GM18519 (cell line): Measurements from ENCODE around the gene FOXO6.

ENCODE experiments used
- ATAC-seq: cut with Tn5 transposase; IDR thresholded peaks from one replicate; pipeline ENCODE4 v1.9.1; 2021; ENCODE audit warnings: mild to moderate bottlenecking, moderate library complexity; ENCODE audit not compliant: unreplicated experiment, low FRiP score

FOXO6 gene

GRCh38 chr1:41360786-41361494 lies at the start of gene FOXO6:
TSS of gene FOXO6 (plus strand) at chr1:41361434.
- ATAC-seq: peak; percentile 88

DNA sequence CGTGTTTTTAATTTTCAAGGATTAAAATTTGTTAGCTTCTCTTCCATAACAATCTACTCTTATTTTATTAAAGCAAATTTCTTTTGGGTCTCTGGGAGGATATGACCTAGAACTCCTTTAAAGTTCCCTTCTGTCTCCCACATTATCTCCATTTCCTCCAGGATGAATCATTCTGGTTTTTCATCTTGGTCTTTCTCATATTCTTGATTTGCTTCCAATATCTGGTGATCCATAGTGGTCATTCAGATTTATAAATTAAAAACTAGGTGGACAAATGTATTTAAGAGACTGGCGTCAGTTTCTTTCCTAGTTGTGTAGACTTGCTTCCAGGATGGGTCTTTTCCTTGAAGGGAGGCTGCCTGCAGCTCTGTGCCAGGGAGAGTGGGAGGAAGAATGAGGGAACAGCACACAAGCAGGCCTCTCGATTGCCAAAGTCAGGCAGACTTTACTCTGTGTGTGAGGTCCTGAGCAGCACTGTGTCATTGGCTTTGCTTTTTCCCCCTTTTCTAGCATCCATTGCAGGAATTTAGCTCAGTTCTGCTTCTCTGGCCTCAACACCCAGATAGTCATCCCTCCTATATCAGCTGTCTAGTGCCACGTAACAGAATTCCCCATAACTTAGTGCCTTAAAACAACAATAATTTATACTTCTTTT lies 48.1 kb upstream of the FOXO6 start:
- ATAC-seq: no peak

- no peak for ATAC-seq
These were observed 47.5 kb upstream of the FOXO6 start for GRCh38 chr1:41313661-41314131.

GRCh38 chr1:41314376-41315145 lies 46.7 kb upstream of the FOXO6 start:
- no peak for ATAC-seq

- ATAC-seq: no peak
These were observed 46.0 kb upstream of the FOXO6 start for GRCh38 chr1:41315146-41315822.

DNA sequence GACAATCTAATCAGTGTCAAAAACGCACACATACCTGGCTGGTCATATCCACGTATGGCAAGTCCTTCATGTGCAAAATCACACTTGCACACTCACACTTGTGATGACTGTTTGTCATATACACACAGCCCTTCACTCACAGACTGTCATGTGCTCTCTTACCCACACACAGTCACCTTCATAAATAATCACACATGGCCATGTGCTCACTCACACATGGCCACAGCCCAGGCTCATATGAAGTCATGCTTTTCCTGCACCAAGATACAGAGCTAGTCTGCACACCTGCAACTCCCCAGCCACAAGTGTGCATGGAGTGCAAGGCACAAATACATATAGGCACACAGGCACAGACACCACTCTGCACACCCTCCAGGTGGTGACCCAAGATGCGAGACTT lies 45.4 kb upstream of the FOXO6 start:
- ATAC-seq: no peak

GRCh38 chr1:41317361-41317760 lies 43.9 kb upstream of the FOXO6 start:
- ATAC-seq: no peak

DNA sequence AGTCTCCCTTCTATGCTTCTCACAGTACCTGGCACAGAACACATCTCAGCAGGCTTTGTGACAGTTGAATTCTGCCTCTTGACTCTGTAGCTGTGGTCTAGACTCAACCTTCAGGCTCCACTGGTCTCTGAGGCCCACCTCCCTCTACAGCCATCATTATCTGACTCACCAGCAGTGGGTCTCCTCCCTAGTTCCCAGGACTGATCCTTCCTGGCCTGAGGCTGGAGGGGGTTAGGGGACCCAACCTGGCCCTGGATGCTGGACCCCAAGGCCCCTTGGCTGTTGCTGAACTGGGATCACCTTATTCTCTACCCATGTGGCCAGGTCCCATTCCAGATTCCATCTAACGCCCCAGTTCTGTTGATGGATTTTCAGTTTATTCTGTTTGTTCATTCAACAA lies 43.1 kb upstream of the FOXO6 start:
- no peak for ATAC-seq

GRCh38 chr1:41319106-41319755 lies 42.0 kb upstream of the FOXO6 start:
- no peak for ATAC-seq

DNA sequence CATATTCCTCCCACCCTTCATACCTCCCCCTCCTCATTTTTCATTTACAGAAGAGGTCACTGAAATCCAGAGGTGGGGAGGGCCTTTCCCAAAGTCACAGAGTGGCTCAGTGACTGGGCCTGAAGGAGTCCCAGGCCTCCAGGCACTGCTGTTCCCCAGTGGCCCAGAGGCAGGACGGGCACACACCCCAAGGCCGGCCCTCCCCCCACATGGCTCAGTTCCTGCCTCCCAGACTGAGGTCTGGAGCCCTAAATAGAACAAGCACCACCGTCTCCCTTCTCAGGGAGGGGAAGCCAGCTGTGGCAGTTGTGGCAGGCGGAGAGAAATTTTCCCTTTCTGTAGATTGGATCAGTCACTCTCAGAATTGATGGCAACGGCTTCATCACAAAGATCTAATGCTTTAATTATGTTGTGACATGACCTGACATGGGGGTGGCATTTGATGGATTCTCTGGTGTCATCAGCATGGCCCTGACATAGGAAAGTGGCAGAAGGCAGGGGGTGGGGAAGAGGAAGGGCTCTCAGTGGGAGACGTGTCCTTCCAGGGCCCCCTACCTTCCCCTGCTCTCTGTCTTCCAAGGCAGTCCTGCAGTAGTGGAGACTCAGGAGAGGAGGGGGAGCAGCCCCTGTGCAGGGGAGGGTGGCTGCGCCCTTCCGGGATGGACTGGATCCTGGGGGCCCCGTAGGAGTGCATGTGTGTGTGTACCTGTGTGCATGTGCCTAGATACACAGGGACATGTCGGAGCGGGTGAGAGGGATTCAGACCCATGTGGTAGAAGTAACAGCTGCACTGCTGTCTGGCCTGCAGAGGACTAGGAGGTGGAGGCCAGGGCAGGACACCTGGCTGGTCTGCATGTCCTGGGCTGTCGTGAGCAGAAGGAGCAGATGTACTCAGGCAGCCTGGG lies 41.2 kb upstream of the FOXO6 start:
- no peak for ATAC-seq

DNA sequence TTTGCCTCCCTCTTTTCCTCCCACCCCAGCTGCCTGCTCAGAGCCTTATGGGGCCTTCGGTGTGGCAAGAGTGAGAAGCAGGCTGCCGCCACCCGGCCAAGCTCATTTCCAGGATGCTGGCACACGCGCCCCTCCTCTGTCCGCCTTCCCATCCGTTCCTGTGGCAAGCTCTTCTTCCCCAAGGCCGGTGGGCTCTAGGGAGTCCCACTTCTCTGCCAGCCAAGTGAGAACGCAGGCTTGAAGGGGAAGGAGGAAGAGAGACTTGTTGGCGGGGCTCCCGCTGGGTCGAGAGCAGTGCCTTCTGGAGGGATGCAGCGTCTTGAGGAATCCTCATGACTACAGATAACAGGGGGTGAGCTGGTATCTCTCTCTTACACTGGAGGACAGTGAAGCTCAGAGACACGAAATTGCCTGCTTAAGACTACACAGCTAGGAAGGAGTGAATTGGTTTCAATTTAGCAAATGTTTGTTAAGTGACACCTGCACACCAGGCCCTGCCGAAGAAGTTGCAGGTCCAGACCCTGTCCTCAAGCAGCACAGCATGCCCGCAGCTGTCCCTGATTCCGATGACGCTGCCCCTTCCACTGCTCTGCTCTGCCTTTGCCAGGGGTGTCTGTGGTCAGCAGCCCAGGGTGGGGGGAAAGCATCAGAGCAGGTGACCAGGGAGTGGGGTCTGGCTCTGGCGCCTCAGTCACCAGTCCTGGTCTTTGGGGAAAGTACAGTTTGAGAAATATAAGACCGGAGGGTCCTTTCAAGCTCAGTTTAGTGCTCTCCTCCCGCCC lies 40.1 kb upstream of the FOXO6 start:
- ATAC-seq: no peak

GRCh38 chr1:41322101-41322661 lies 39.1 kb upstream of the FOXO6 start:
- no peak for ATAC-seq

DNA sequence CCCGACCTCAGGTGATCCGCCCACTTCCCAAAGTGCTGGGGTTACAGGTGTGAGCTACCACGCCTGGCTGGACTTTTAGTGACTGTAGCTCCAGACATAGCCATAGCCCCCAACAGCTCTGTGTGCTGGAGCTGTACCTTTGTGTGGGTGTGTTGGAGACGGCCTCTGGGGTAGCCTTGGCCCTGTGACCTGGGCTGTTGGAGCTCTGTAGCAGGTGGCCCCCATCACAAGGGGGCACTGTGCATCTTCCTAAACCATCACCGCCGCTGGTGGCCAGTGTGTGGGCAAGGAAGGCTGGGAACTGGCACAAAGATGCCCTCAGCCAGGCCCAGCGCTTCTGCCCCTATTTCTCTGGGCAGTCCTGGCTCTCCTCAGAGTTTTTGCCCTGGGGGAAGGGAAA lies 38.4 kb upstream of the FOXO6 start:
- no peak for ATAC-seq

DNA sequence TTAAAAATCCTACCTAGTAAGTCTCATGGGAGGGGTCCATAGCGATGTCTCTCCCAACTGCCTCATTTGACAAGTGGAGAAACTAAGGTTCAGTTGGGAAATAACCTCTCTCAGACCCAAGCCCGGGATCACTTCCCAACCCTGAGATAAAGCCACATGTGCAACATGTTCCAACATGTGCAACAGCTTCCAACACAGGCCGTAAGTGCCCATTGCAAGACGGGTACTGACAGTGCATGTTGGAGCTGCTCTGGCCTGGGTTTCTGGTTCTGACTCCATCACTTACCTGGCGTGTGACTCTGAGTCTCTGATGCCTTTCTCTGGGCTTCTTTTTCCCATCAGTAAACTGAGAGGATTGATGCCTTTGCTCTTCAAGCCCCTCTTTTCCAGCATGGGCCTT lies 38.0 kb upstream of the FOXO6 start:
- ATAC-seq: no peak

- no peak for ATAC-seq
These were observed 35.4 kb upstream of the FOXO6 start for GRCh38 chr1:41325801-41326200.

DNA sequence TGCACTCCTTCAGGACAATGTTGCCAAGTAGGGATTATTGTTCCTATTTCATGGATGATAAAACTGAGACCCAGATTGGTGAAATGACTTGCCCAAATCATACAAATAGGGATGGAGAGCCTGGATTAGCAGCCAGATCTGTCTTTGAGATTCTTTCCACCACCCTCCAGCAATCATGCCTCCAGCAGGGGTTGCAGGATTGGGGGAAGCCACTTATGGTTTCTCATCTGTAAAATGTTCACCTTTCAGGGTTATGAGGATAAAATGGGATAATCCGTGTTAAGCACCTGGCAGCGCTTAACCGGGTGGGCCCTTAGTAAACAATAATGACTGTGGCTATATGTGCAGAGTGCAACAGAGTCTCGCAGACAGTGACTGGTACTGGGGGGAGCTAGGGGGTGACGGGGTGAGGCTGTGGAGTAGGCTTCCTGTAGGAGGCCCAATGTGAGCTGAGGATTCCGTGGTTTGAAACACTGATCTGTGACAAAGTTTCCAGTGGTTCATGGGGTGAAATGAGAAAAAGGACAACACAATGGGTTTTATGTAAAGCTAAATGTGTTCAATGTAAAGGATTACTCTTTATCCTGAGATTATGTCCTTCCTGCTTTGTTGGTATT lies 33.7 kb upstream of the FOXO6 start:
- no peak for ATAC-seq

- ATAC-seq: no peak
These were observed 33.1 kb upstream of the FOXO6 start for GRCh38 chr1:41328001-41328615.
